ENCODE measurements around the gene CLEC7A. TPM values are rescaled to one million over a fixed set of nuclear protein-coding genes. Genes with fewer than 3 reads are reported as not detected.

Gene CLEC7A
- total RNA-seq, 3 donors from 2014 or later, result 5.2 to 14.7 (median 13.8) TPM

DNA sequence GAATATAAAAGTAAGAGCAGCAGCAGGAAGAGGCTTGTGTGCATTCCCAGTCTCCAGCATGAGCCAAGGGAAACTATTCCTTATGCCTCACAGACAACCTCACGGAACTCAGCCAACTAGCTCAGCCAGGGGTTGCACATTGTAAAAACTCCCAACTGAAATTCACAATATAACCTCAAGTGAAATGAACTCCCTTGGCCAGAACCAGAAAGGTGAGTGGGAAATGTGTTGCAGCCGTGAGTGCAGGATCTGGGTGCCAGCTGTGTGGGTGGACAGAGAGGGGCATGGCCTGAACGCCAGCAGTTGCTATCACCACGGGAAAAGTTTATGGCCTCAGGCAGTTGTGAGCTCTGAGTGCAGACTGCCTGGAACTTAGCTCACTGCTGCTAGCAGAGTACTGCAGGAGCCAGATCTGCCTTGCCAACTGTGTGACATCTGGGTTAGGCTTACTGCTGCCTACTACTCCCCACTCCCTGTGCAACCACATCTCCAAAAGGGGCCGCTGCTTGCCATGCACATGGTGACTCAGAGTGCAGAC, 28.9 kb downstream of the CLEC7A start:
- H3K27me3 ChIP-seq, result no peaks in the 10 kb centered on the region
- intact Hi-C loops (cut with DNase I; ENCODE audit: low total_unique reads), result no loop called here
- TF ChIP-seq POLR2A (IDR thresholded peaks at IDR 0.05), result no peak
- TF ChIP-seq, protein P1, sequence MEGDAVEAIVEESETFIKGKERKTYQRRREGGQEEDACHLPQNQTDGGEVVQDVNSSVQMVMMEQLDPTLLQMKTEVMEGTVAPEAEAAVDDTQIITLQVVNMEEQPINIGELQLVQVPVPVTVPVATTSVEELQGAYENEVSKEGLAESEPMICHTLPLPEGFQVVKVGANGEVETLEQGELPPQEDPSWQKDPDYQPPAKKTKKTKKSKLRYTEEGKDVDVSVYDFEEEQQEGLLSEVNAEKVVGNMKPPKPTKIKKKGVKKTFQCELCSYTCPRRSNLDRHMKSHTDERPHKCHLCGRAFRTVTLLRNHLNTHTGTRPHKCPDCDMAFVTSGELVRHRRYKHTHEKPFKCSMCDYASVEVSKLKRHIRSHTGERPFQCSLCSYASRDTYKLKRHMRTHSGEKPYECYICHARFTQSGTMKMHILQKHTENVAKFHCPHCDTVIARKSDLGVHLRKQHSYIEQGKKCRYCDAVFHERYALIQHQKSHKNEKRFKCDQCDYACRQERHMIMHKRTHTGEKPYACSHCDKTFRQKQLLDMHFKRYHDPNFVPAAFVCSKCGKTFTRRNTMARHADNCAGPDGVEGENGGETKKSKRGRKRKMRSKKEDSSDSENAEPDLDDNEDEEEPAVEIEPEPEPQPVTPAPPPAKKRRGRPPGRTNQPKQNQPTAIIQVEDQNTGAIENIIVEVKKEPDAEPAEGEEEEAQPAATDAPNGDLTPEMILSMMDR (IDR thresholded peaks at IDR 0.05), result no peak
- no peak for TF ChIP-seq POLR2AphosphoS5 (IDR thresholded peaks at IDR 0.05)
- H3K4me3 ChIP-seq, result peak overlapping the region in 1 of 3 donors; percentile 25
- peaks cover 0 to 11% of the 10 kb centered on the region in 2 donors for H3K4me1 ChIP-seq
- H3K27ac ChIP-seq, result peak overlapping the region; percentile 14 to 35
- DNase-seq (ENCODE audit: low spot score in 2 of 2), result peak in 1 of 2 donors; percentile 69
- H3K36me3 ChIP-seq, result no peaks in the 10 kb centered on the region
- H3K9me3 ChIP-seq, result no peaks in the 10 kb centered on the region

DNA sequence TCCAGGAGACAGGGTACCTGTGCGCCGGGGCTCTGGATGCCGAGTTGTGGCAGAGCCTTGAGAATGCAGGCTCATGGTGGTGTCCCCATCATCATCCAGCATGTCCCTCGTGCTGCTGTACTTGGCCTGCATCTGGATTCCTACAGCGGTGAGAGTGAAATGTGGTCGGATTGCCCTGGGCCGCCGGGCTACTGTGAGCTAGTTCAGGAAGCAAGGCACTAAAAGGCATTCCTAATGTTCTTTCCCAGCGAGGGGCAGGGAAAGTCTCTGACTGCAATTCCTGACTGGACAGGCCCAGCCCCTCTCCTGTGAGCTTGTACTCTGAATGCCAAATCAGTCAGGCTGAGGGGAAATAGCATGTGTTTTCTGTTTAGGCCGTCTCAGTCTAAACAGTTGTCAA, 31.2 kb downstream of the CLEC7A start, which contains the start of gene CLEC1A:
Gene CLEC1A, minus strand, starts transcription at position 195 of the 400 bp plus-strand sequence. Its CDS starts 63 bp downstream, at position 132.
- Histone ChIP-seq H3K36me3 (no peaks in the 10 kb centered on the region), H3K4me1 (peaks cover 0 to 11% of the 10 kb centered on the region in 2 donors), H3K27ac (peak within 1 kb of the TSS; percentile 19 to 62), H3K27me3 (no peaks in the 10 kb centered on the region), H3K9me3 (no peaks in the 10 kb centered on the region), H3K4me3 (peak within 1 kb of the TSS; percentile 14 to 41 (median 19))
- peak in 1 of 2 donors; percentile 29 for DNase-seq (ENCODE audit: low spot score in 2 of 2)
- TF ChIP-seq POLR2A (IDR thresholded peaks at IDR 0.05) (no peak), POLR2AphosphoS5 (IDR thresholded peaks at IDR 0.05) (peak; percentile 33 to 59 (median 54))
- TF ChIP-seq, protein P1 (IDR thresholded peaks at IDR 0.05), result no peak
- intact Hi-C loops (cut with DNase I; ENCODE audit: low total_unique reads), result no loop called here

DNA sequence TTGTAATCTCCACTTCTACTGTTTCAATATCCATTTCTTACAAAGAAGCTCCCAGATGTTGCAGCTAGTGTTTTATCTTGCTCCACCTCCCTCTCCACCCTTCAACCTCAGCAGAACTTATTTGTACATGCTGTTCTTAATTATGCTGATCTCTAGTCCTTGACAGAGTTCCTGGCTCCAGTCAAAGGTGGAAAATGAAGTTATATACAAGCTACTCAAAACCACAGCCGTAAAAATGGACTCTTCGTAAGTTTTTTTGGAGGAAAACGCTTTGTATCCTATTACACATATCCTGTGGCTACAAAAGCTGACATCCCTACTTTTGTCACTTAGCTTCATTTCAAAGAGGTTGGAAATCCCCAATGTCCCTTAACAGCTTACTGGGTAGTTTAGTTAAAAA, 32.5 kb downstream of the CLEC7A start:
- H3K27ac ChIP-seq, result peak overlapping the region in 1 of 2 donors; percentile 28
- TF ChIP-seq, protein P1 (IDR thresholded peaks at IDR 0.05), result no peak
- TF ChIP-seq POLR2A (IDR thresholded peaks at IDR 0.05) (no peak), POLR2AphosphoS5 (IDR thresholded peaks at IDR 0.05) (no peak)
- no peaks in the 10 kb centered on the region for H3K27me3 ChIP-seq
- H3K36me3 ChIP-seq, result no peaks in the 10 kb centered on the region
- H3K9me3 ChIP-seq, result no peaks in the 10 kb centered on the region
- peaks cover 0 to 11% of the 10 kb centered on the region in 2 donors for H3K4me1 ChIP-seq
- H3K4me3 ChIP-seq, result peak overlapping the region in 1 of 3 donors; percentile 27
- DNase-seq (ENCODE audit: low spot score in 2 of 2), result no peak
- intact Hi-C loops (cut with DNase I; ENCODE audit: low total_unique reads), result no loop called here

DNA sequence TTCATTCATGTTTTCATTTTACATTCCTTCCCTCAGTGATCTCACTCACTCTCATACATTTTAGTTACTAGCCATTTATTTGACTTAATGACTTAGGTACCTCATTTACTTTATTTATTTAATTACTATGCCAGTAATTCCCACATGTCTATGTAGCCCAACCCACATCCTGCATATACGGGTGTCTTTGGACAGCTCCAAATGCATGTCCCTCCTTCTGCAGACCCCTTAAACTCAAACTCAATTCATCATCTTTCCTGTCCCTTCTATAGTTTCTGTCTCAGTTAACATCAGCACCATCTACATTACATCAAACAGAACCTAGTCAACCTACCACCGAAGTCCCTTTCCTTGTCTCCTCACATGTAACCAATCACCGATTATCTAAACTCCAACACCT, 34.0 kb downstream of the CLEC7A start:
- no peak overlapping the region for H3K4me3 ChIP-seq
- no peak for DNase-seq (ENCODE audit: low spot score in 2 of 2)
- H3K27me3 ChIP-seq, result no peaks in the 10 kb centered on the region
- H3K4me1 ChIP-seq, result no peaks in the 10 kb centered on the region
- no peaks in the 10 kb centered on the region for H3K9me3 ChIP-seq
- no peaks in the 10 kb centered on the region for H3K36me3 ChIP-seq
- intact Hi-C loops (cut with DNase I; ENCODE audit: low total_unique reads), result no loop called here
- peak overlapping the region in 1 of 2 donors; percentile 34 for H3K27ac ChIP-seq
- TF ChIP-seq POLR2AphosphoS5 (IDR thresholded peaks at IDR 0.05) (no peak), POLR2A (IDR thresholded peaks at IDR 0.05) (no peak)
- TF ChIP-seq, protein P1 (IDR thresholded peaks at IDR 0.05), result no peak

DNA sequence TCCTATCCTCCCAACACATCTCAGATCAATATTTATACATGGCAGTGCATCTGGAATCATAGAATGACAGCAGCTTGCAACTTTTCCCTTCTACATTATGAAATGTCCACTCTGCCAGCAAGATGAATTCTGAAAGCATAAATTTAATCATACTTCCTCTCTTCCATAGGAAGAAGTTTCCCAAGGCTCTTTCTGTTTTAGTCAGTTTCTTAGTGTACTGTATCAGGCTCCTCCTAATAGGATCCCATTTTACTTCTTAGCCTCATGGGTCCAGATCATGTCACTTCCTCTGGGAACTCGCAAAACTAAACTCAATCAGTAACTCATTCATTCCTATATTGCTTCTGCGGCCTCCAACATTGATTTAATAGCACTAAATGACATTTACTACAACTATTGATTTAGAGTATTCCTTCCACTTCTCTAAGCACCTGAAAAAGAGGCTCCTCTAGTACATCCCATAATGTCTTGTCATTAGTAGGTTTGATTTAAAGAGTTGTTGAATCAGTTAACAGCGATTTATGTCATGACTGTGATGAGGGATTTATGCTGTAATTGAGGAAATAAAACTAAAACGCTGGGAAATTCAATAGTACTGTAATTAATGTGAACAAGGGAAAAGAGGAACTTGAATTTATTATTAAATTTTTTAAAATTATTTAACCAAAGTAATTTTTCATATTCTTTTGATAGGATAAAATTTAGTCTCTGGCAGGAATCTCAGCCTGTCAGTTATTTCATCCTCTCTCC, 35.2 kb downstream of the CLEC7A start:
- DNase-seq (ENCODE audit: low spot score in 2 of 2), result no peak
- Histone ChIP-seq H3K36me3 (no peaks in the 10 kb centered on the region), H3K4me1 (no peaks in the 10 kb centered on the region), H3K9me3 (no peaks in the 10 kb centered on the region), H3K27me3 (no peaks in the 10 kb centered on the region), H3K27ac (peak overlapping the region in 1 of 2 donors; percentile 27), H3K4me3 (no peak overlapping the region)
- intact Hi-C loops (cut with DNase I; ENCODE audit: low total_unique reads), result no loop called here
- TF ChIP-seq, protein P1 (IDR thresholded peaks at IDR 0.05), result no peak
- TF ChIP-seq POLR2AphosphoS5 (IDR thresholded peaks at IDR 0.05) (no peak), POLR2A (IDR thresholded peaks at IDR 0.05) (no peak)
